PC-3 (cell line): ENCODE measurements around the gene PSME4. TPM values are rescaled to one million over a fixed set of nuclear protein-coding genes. Genes with fewer than 3 reads are reported as not detected.
"Not testable (repeated sequence)": the region's sequence is repeated elsewhere in the genome, so short reads cannot be mapped to it uniquely, and the experiment has no call there.

ENCODE experiments used
- ATAC-seq: fragments of 200-7000 bp; cut with Tn5 transposase; 2 replicates; pipeline ENCODE4 v1.9.1; 2020; ENCODE audit warnings: mild to moderate bottlenecking, moderate library complexity
- BruUV-seq: library from RNA; stranded (reverse); fragments of 400-500 nt; replicated peaks from 2 replicates; lab custom pipeline; 2021; lab: Mats Ljungman, UMichigan
- CTCF ChIA-PET: fragments of 300-600 bp; sonication (Branson Sonifier 250); formaldehyde crosslinking; loops from one replicate; lab custom pipeline; 2022; ENCODE audit warnings: antibody characterized with exemption; lab: Charles Lee
- POLR2A ChIA-PET: fragments of 300-600 bp; sonication (Branson Sonifier 250); formaldehyde crosslinking; loops from one replicate; lab custom pipeline; 2022; ENCODE audit warnings: antibody characterized with exemption; ENCODE audit not compliant: unreplicated experiment; lab: Charles Lee
- DNase-seq: peaks from one replicate; pipeline ENCODE4 v3.0.0-alpha.2; 2015
- H2AFZ ChIP-seq: fragments of 300-600 bp; sonication (generic); 2 replicates; pipeline ENCODE4 v1.6.0; 2016; ENCODE audit warnings: antibody characterized with exemption, low read length
- H3F3A ChIP-seq: fragments of 300-600 bp; sonication (generic); one replicate; pipeline ENCODE4 v1.6.0; 2017; ENCODE audit warnings: antibody characterized with exemption, low read length, control low read depth, mild to moderate bottlenecking; ENCODE audit not compliant: unreplicated experiment
- H3K27ac ChIP-seq: fragments of 300-600 bp; sonication (generic); 2 replicates; pipeline ENCODE4 v1.5.1; 2016; ENCODE audit warnings: mild to moderate bottlenecking, low read length
- H3K27me3 ChIP-seq: fragments of 300-600 bp; sonication (generic); 2 replicates; pipeline ENCODE4 v1.6.1; 2016; ENCODE audit warnings: low read length, mixed read lengths
- H3K36me3 ChIP-seq: fragments of 300-600 bp; sonication (generic); 2 replicates; pipeline ENCODE4 v1.6.1; 2016; ENCODE audit warnings: low read depth, mixed run types, low read length, mixed read lengths
- H3K4me1 ChIP-seq: fragments of 300-600 bp; sonication (generic); 2 replicates; pipeline ENCODE4 v1.5.1; 2016; ENCODE audit warnings: low read length; ENCODE audit not compliant: insufficient read depth
- H3K4me2 ChIP-seq: fragments of 300-600 bp; sonication (generic); 2 replicates; pipeline ENCODE4 v1.6.0; 2016; ENCODE audit warnings: low read length
- H3K4me3 ChIP-seq: fragments of 300-600 bp; sonication (generic); 2 replicates; pipeline ENCODE4 v1.5.1; 2016; ENCODE audit warnings: mild to moderate bottlenecking, low read length, mixed read lengths
- H3K79me2 ChIP-seq: fragments of 300-600 bp; sonication (generic); 2 replicates; pipeline ENCODE4 v1.6.1; 2017; ENCODE audit warnings: low read length, mixed read lengths
- H3K9ac ChIP-seq: fragments of 300-600 bp; sonication (generic); 2 replicates; pipeline ENCODE4 v1.6.0; 2016; ENCODE audit warnings: mild to moderate bottlenecking, low read length
- H3K9me2 ChIP-seq: fragments of 300-600 bp; sonication (generic); replicated peaks from 2 replicates; pipeline ENCODE4 v1.6.1; 2016; ENCODE audit warnings: mixed run types, low read length, mixed read lengths
- H3K9me3 ChIP-seq: fragments of 300-600 bp; sonication (generic); 2 replicates; pipeline ENCODE4 v1.6.1; 2016; ENCODE audit warnings: low read length, mixed read lengths
- H4K20me1 ChIP-seq: fragments of 300-600 bp; sonication (generic); 2 replicates; pipeline ENCODE4 v1.6.1; 2016; ENCODE audit warnings: low read length, mixed read lengths
- CTCF ChIP-seq: fragments of 300-600 bp; sonication (generic); conservative IDR thresholded peaks from 2 replicates; pipeline ENCODE4 v1.5.1; 2017; ENCODE audit warnings: antibody characterized with exemption, low read depth, mild to moderate bottlenecking, low read length
- EZH2 ChIP-seq: fragments of 300-600 bp; sonication (generic); IDR thresholded peaks from one replicate; pipeline ENCODE4 v1.6.1; 2017; ENCODE audit warnings: antibody characterized with exemption, mild to moderate bottlenecking, low read length; ENCODE audit not compliant: unreplicated experiment
- EZH2phosphoT487 ChIP-seq: fragments of 300-600 bp; sonication (generic); IDR thresholded peaks from 2 replicates; pipeline ENCODE4 v1.6.1; 2018; ENCODE audit warnings: mild to moderate bottlenecking, antibody characterized with exemption, low read length, borderline replicate concordance
- intact Hi-C: fragments of 100-400 bp; cut with micrococcal nuclease; formaldehyde crosslinking; loops from 2 replicates; pipeline ENCODE4 v1.9.0; 2023
- total RNA-seq: library from RNA; depleted of rRNA; stranded (reverse); fragments of >200 nt; gene quantifications from 2 replicates; pipeline ENCODE4 v1.2.3, GENCODE V29; 2014

The PSME4 gene
- total RNA-seq, 1 experiment from 2014 or later = 54.7 TPM

DNA sequence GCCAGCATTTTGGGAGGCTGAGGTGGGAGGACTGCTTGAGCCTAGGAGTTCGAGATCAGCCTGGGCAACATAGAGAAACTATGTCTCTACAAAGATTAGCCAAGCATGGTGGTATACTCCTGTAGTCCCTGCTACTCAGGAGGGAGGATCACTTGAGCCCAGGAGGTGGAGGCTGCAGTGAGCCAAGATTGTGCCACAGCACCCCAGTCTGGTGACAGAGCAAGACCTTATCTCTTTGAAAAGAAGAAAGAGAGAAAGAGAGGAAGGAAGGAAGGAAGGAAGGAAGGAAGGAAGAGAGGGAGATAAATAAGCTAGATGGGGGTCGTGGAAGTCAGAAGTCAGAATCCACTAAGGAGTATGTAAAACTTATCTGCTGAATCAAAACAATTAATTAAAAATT lies 127.2 kb downstream of the PSME4 start:
- BruUV-seq = no TSS peak
- ChIA-PET CTCF (no interaction called here), POLR2A (no interaction called here)
- Histone ChIP-seq H3K4me1 (no peaks in the 10 kb centered on the region), H3K9ac (no peak overlapping the region), H3F3A (no peaks in the 10 kb centered on the region), H4K20me1 (no peaks in the 10 kb centered on the region), H3K9me2 (no peaks in the 10 kb centered on the region), H3K36me3 (no peaks in the 10 kb centered on the region), H3K4me3 (no peak overlapping the region), H3K9me3 (no peaks in the 10 kb centered on the region), H2AFZ (no peak overlapping the region), H3K27me3 (no peaks in the 10 kb centered on the region), H3K27ac (no peak overlapping the region), H3K4me2 (no peak overlapping the region), H3K79me2 (no peaks in the 10 kb centered on the region)
- TF ChIP-seq EZH2 = no peak
- TF ChIP-seq EZH2phosphoT487 = no peak
- TF ChIP-seq CTCF = no peak
- no peak for DNase-seq
- intact Hi-C loops = no loop called here
- ATAC-seq = no peak

DNA sequence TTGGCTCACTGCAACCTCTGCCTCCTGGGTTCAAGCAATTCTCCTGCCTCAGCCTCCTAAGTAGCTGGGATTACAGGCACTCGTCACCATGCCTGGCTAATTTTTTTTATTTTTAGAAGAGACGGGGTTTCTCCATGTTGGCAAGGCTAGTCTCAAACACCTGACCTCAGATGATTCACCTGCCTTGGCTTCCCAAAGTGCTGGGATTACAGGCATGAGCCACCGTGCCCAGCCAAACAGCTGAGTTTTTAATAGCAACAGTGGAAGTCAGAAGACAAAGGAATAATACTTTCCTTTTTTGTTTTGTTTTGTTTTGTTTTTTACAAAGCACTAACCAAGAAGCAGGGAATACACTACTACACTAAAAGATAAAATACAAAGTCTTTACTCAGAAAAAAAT lies 127.9 kb downstream of the PSME4 start:
- ChIA-PET CTCF (no interaction called here), POLR2A (no interaction called here)
- Histone ChIP-seq H3K4me2 (no peak overlapping the region), H3K36me3 (no peaks in the 10 kb centered on the region), H3K79me2 (no peaks in the 10 kb centered on the region), H3K4me1 (no peaks in the 10 kb centered on the region), H2AFZ (no peak overlapping the region), H4K20me1 (no peaks in the 10 kb centered on the region), H3K27me3 (no peaks in the 10 kb centered on the region), H3K9ac (no peak overlapping the region), H3F3A (no peaks in the 10 kb centered on the region), H3K9me3 (no peaks in the 10 kb centered on the region), H3K27ac (no peak overlapping the region), H3K9me2 (no peaks in the 10 kb centered on the region), H3K4me3 (no peak overlapping the region)
- ATAC-seq (no peak), DNase-seq (no peak)
- intact Hi-C loops = no loop called here
- no TSS peak for BruUV-seq
- TF ChIP-seq EZH2phosphoT487 (no peak), EZH2 (no peak), CTCF (no peak)

GRCh38 chr2:53841651-53842050 lies 129.1 kb downstream of the PSME4 start:
- H2AFZ ChIP-seq, H3F3A ChIP-seq, H3K4me2 ChIP-seq, POLR2A ChIA-PET, H3K4me1 ChIP-seq, CTCF ChIA-PET, DNase-seq, H4K20me1 ChIP-seq, H3K27me3 ChIP-seq, BruUV-seq, H3K9ac ChIP-seq, H3K9me3 ChIP-seq, H3K9me2 ChIP-seq, ATAC-seq, intact Hi-C loops, H3K4me3 ChIP-seq, H3K27ac ChIP-seq, H3K79me2 ChIP-seq, H3K36me3 ChIP-seq: not testable (repeated sequence)
